H1 (cell line): ENCODE measurements around the gene CD200. TPM values are rescaled to one million over a fixed set of nuclear protein-coding genes. Genes with fewer than 3 reads are reported as not detected.

ENCODE experiments used
- CTCF ChIA-PET: fragments of 300-600 bp; sonication (Branson Sonifier 250); formaldehyde crosslinking; loops from one replicate; lab custom pipeline; 2021; ENCODE audit not compliant: partially characterized antibody; lab: Charles Lee
- POLR2A ChIA-PET: fragments of 300-600 bp; sonication (Branson Sonifier 250); formaldehyde crosslinking; loops from one replicate; lab custom pipeline; 2021; ENCODE audit warnings: inconsistent platforms; ENCODE audit not compliant: partially characterized antibody; lab: Charles Lee
- DNase-seq, 2 experiments: peaks; one replicate each; pipeline versions ENCODE4 v3.0.0 to v3.0.0-alpha.2; 2010 to 2022; ENCODE audit warnings: low spot score in 2 of 2, low read depth in 1 of 2, mixed read lengths in 1 of 2
- FAIRE-seq: peaks from 2 replicates; lab custom pipeline; 2011; peaks lifted over from hg19 to GRCh38; lab: Jason Lieb, UNC
- H2AFZ ChIP-seq: 2 replicates; pipeline ENCODE4 v1.8.1; 2012; ENCODE audit warnings: low read length, inconsistent platforms
- H2AK5ac ChIP-seq: 2 replicates; pipeline ENCODE4 v1.6.1; 2013; ENCODE audit warnings: low read depth, low read length
- H2BK120ac ChIP-seq: replicated peaks from 2 replicates; pipeline ENCODE3; 2013; ENCODE audit warnings: low read depth, low read length, inconsistent platforms
- H2BK12ac ChIP-seq: 2 replicates; pipeline ENCODE4 v1.6.1; 2013; ENCODE audit warnings: low read depth, low read length
- H2BK15ac ChIP-seq: 2 replicates; pipeline ENCODE4 v1.6.1; 2013; ENCODE audit warnings: low read length
- H2BK20ac ChIP-seq: 2 replicates; pipeline ENCODE4 v1.6.1; 2013; ENCODE audit warnings: low read length
- H2BK5ac ChIP-seq: 2 replicates; pipeline ENCODE4 v1.6.1; 2013; ENCODE audit warnings: low read depth, low read length
- H3K14ac ChIP-seq: 2 replicates; pipeline ENCODE4 v1.6.1; 2013; ENCODE audit warnings: inconsistent platforms; ENCODE audit not compliant: insufficient read length
- H3K18ac ChIP-seq: 2 replicates; pipeline ENCODE4 v1.6.1; 2013; ENCODE audit warnings: low read length; ENCODE audit errors: extremely low read depth
- H3K23ac ChIP-seq: 2 replicates; pipeline ENCODE4 v1.6.1; 2013; ENCODE audit warnings: inconsistent platforms; ENCODE audit not compliant: insufficient read length
- H3K23me2 ChIP-seq: 2 replicates; pipeline ENCODE4 v1.6.1; 2013; ENCODE audit warnings: low read depth, low read length
- H3K27ac ChIP-seq: 2 replicates; pipeline ENCODE4 v1.6.1; 2011; ENCODE audit warnings: low read depth, low read length, inconsistent platforms
- H3K27me3 ChIP-seq, 4 experiments: replicated peaks in 1 of 4; 1 replicate in 1 of 4; 2 replicates in 3 of 4; pipeline versions ENCODE4 v1.6.1 to v1.8.1; 2011 to 2013; ENCODE audit warnings: low read length in 3 of 4, mild to moderate bottlenecking in 3 of 4, inconsistent platforms in 2 of 4, mixed read lengths in 2 of 4, moderate library complexity in 1 of 4; ENCODE audit not compliant: control insufficient read depth in 3 of 4, insufficient read depth in 3 of 4; ENCODE audit errors: extremely low read depth in 1 of 4
- H3K36me3 ChIP-seq, 4 experiments: 2 replicates each; pipeline versions ENCODE4 v1.6.1 to v1.8.1; 2011 to 2013; ENCODE audit warnings: mild to moderate bottlenecking in 4 of 4, low read length in 3 of 4, moderate library complexity in 2 of 4, control low read depth in 1 of 4, inconsistent platforms in 1 of 4; ENCODE audit not compliant: insufficient read depth in 4 of 4, control insufficient read depth in 2 of 4
- H3K4ac ChIP-seq: replicated peaks from 2 replicates; pipeline ENCODE3; 2013; ENCODE audit warnings: low read length, low read depth, mixed read lengths, inconsistent platforms; ENCODE audit not compliant: insufficient read length
- H3K4me1 ChIP-seq, 4 experiments: replicated peaks in 1 of 4; 1 replicate in 1 of 4; 2 replicates in 3 of 4; pipeline versions ENCODE4 v1.6.1 to v1.8.1; 2011 to 2013; ENCODE audit warnings: low read length in 3 of 4, inconsistent platforms in 2 of 4, mixed read lengths in 1 of 4; ENCODE audit not compliant: insufficient read depth in 4 of 4, control insufficient read depth in 3 of 4
- H3K4me2 ChIP-seq, 2 experiments: 2 replicates each; pipeline versions ENCODE4 v1.6.1 to v1.8.1; 2011 to 2013; ENCODE audit warnings: low read depth in 2 of 2, low read length in 2 of 2, control low read depth in 1 of 2, inconsistent platforms in 1 of 2, mild to moderate bottlenecking in 1 of 2; ENCODE audit not compliant: insufficient read depth in 1 of 2
- H3K4me3 ChIP-seq, 4 experiments: fragments of 200-600, 300-600 bp in 1 of 4; sonication (generic), shearing (Covaris generic), sonication (Bioruptor Twin) in 1 of 4; 2 replicates each; pipeline versions ENCODE4 v1.5.1 to v1.8.1; 2011 to 2016; ENCODE audit warnings: low read length in 4 of 4, low read depth in 3 of 4, control low read depth in 2 of 4, inconsistent platforms in 2 of 4, mild to moderate bottlenecking in 2 of 4, mixed read lengths in 1 of 4, moderate library complexity in 1 of 4; ENCODE audit not compliant: insufficient read depth in 2 of 4; ENCODE audit errors: extremely low read depth in 1 of 4
- H3K56ac ChIP-seq: replicated peaks from 2 replicates; pipeline ENCODE3; 2013; ENCODE audit warnings: low read depth, mild to moderate bottlenecking, mixed read lengths, low read length, inconsistent platforms; ENCODE audit not compliant: insufficient read length
- H3K79me1 ChIP-seq: 2 replicates; pipeline ENCODE4 v1.6.1; 2013; ENCODE audit warnings: low read depth, low read length, control low read depth
- H3K79me2 ChIP-seq, 2 experiments: 2 replicates each; pipeline versions ENCODE4 v1.6.1 to v1.8.1; 2012 to 2013; ENCODE audit warnings: low read length in 2 of 2, mild to moderate bottlenecking in 2 of 2, inconsistent platforms in 1 of 2; ENCODE audit not compliant: insufficient read depth in 2 of 2, control insufficient read depth in 1 of 2
- H3K9ac ChIP-seq, 4 experiments: replicated peaks in 1 of 4; 1 replicate in 1 of 4; 2 replicates in 3 of 4; pipeline versions ENCODE4 v1.6.1 to v1.8.1; 2011 to 2013; ENCODE audit warnings: low read depth in 3 of 4, low read length in 3 of 4, control low read depth in 2 of 4, mild to moderate bottlenecking in 2 of 4, moderate library complexity in 2 of 4, inconsistent platforms in 1 of 4; ENCODE audit errors: extremely low read depth in 1 of 4
- H3K9me3 ChIP-seq, 2 experiments: 2 replicates each; pipeline versions ENCODE4 v1.6.1 to v1.8.1; 2012 to 2013; ENCODE audit warnings: mild to moderate bottlenecking in 2 of 2, moderate library complexity in 2 of 2, control low read depth in 1 of 2, inconsistent platforms in 1 of 2, low read depth in 1 of 2, low read length in 1 of 2, mixed read lengths in 1 of 2; ENCODE audit not compliant: insufficient read depth in 2 of 2
- H4K20me1 ChIP-seq, 2 experiments: replicated peaks in 1 of 2; 2 replicates each; pipeline versions ENCODE3 to v1.8.1; 2011 to 2013; ENCODE audit warnings: inconsistent platforms in 2 of 2, low read length in 2 of 2, mild to moderate bottlenecking in 1 of 2; ENCODE audit not compliant: insufficient read depth in 2 of 2, control insufficient read depth in 1 of 2
- H4K5ac ChIP-seq: 2 replicates; pipeline ENCODE4 v1.6.1; 2013; ENCODE audit warnings: low read length, low read depth, mixed read lengths, inconsistent platforms; ENCODE audit not compliant: insufficient read length
- H4K8ac ChIP-seq: 2 replicates; pipeline ENCODE4 v1.8.0; 2013; ENCODE audit warnings: mild to moderate bottlenecking, moderate library complexity, low read length, inconsistent platforms; ENCODE audit not compliant: insufficient read depth; ENCODE audit errors: extremely low read depth
- H4K91ac ChIP-seq: replicated peaks from 2 replicates; pipeline ENCODE3; 2013; ENCODE audit warnings: low read length, mixed read lengths, inconsistent platforms; ENCODE audit not compliant: insufficient read length
- ATF2 ChIP-seq: IDR thresholded peaks from 2 replicates; pipeline ENCODE4 v1.6.1; 2012; ENCODE audit warnings: low read length, inconsistent platforms
- CHD2 ChIP-seq: IDR thresholded peaks from 2 replicates; pipeline ENCODE4 v1.6.1; 2012; ENCODE audit warnings: low read length, improper control_type of control experiment
- EGR1 ChIP-seq: IDR thresholded peaks from 2 replicates; pipeline ENCODE4 v1.6.1; 2011; ENCODE audit warnings: low read depth, low read length, borderline replicate concordance
- EZH2 ChIP-seq: fragments of 200-600 bp; sonication (generic); IDR thresholded peaks from 2 replicates; pipeline ENCODE4 v1.7.1; 2012; ENCODE audit warnings: low read depth, mild to moderate bottlenecking, moderate library complexity, low read length, inconsistent platforms; ENCODE audit not compliant: severe bottlenecking
- KDM1A ChIP-seq: fragments of 200-600, 300-600 bp; sonication (generic); IDR thresholded peaks from 2 replicates; pipeline ENCODE4 v1.7.1; 2016; ENCODE audit warnings: mild to moderate bottlenecking, low read length, borderline replicate concordance
- NRF1 ChIP-seq: IDR thresholded peaks from 2 replicates; pipeline ENCODE4 v1.6.1; 2011; ENCODE audit warnings: mild to moderate bottlenecking, low read depth, low read length, improper control_type of control experiment
- PHF8 ChIP-seq: fragments of 200-600 bp; sonication (generic); conservative IDR thresholded peaks from 2 replicates; pipeline ENCODE4 v1.7.1; 2012; ENCODE audit warnings: low read depth, mild to moderate bottlenecking, inconsistent platforms, low read length, moderate library complexity
- SP1 ChIP-seq: IDR thresholded peaks from 2 replicates; pipeline ENCODE4 v1.6.1; 2011; ENCODE audit warnings: low read depth, low read length
- SUZ12 ChIP-seq: fragments of 200-600 bp; sonication (generic); IDR thresholded peaks from 2 replicates; pipeline ENCODE4 v1.6.1; 2012; ENCODE audit warnings: mild to moderate bottlenecking, inconsistent platforms, low read length, moderate library complexity, mixed read lengths
- ZNF274 ChIP-seq: IDR thresholded peaks from 2 replicates; pipeline ENCODE4 v1.7.0; 2012; ENCODE audit warnings: low read length, borderline replicate concordance; ENCODE audit errors: extremely low read depth
- WGBS, 2 experiments: shearing (Covaris generic) in 1 of 2; methylation state at CpG; one replicate each; pipeline versions ENCODE4 v1.1.6 to v1.1.7; 2013 to 2015; ENCODE audit warnings: low lambda C conversion rate in 2 of 2, mixed read lengths in 2 of 2, inconsistent platforms in 1 of 2, low coverage in 1 of 2, missing lambda C conversion rate in 1 of 2; ENCODE audit not compliant: insufficient replicate concordance in 2 of 2, insufficient coverage in 1 of 2, insufficient read length in 1 of 2; ENCODE audit errors: extremely low coverage in 1 of 2, missing lambda C conversion rate in 1 of 2; 5-methylcytosine and 5-hydroxymethylcytosine counted together
- polyA plus RNA-seq, 7 experiments: library from polyadenylated mRNA; depleted of rRNA in 3 of 7; stranded (reverse) in 5 of 7; unstranded in 2 of 7; fragments of >200 nt in 5 of 7; fragments of 200-250 nt in 2 of 7; gene quantifications; 1 replicate in 5 of 7; 2 replicates in 1 of 7; 4 replicates in 1 of 7; pipeline versions ENCODE4 v1.2.1 to v1.2.3, GENCODE V29; 2011 to 2013; ENCODE audit warnings: missing spikeins in 2 of 7, mixed read lengths in 2 of 7
- total RNA-seq: library from RNA; stranded (reverse); fragmentation: NEBNext Ultra II Directional; extraction: Animal tissue kit (Norgen Biotek cat#: 25700); gene quantifications from 2 replicates; pipeline ENCODE4 v1.2.1, GENCODE V29; 2021
- TF ChIP-seq, protein P1 (sequence below): IDR thresholded peaks from 2 replicates; pipeline ENCODE4 v1.6.1; 2011; ENCODE audit warnings: low read length, improper control_type of control experiment

CD200 gene
- total and polyA plus RNA-seq, 2 of the 8 experiments (the other 6 are each of a cell fraction or from before 2014, with no cell fraction given) = 45.8 to 50.2 TPM

DNA sequence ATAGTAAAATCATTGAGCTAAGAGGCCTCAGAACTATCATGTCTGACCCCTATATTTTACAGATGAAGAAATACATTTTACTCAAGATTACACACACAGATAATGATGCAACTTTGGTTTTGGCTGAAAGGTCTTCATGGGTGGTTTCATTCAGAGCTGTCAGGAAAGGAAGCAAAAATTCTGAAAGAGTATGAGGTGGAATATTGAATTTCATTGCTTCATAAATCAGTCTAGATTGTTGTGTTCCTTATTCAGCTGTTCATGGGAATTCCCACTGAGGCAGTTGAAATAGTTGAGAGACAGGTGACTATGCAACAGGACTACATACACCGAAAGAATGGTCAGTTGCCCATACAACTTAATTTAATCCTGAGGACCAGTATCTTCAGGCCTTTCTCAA, 39.4 kb downstream of the CD200 start:
- TF ChIP-seq EGR1 (no peak), ATF2 (no peak), KDM1A (no peak), SP1 (no peak), ZNF274 (no peak), SUZ12 (no peak), NRF1 (no peak), CHD2 (no peak), EZH2 (no peak), PHF8 (no peak)
- TF ChIP-seq, protein P1, sequence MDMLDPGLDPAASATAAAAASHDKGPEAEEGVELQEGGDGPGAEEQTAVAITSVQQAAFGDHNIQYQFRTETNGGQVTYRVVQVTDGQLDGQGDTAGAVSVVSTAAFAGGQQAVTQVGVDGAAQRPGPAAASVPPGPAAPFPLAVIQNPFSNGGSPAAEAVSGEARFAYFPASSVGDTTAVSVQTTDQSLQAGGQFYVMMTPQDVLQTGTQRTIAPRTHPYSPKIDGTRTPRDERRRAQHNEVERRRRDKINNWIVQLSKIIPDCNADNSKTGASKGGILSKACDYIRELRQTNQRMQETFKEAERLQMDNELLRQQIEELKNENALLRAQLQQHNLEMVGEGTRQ = no peak
- no peak overlapping the region for H4K5ac ChIP-seq
- no peak overlapping the region for H2BK5ac ChIP-seq
- no peak overlapping the region for H4K8ac ChIP-seq
- DNase-seq (no peak), FAIRE-seq (no peak)
- H3K4ac ChIP-seq = no peak overlapping the region
- H3K14ac ChIP-seq = no peak overlapping the region
- H2BK15ac ChIP-seq = no peak overlapping the region
- H3K4me1 ChIP-seq = no peaks in the 10 kb centered on the region; a peak in 1 of 7 replicates
- no peak overlapping the region for H2AFZ ChIP-seq
- H2BK12ac ChIP-seq = no peak overlapping the region
- no peaks in the 10 kb centered on the region for H3K79me1 ChIP-seq
- no peaks in the 10 kb centered on the region for H3K79me2 ChIP-seq
- no peaks in the 10 kb centered on the region for H3K27me3 ChIP-seq
- no peaks in the 10 kb centered on the region for H3K9me3 ChIP-seq
- H4K91ac ChIP-seq = no peak overlapping the region
- no peak overlapping the region for H3K56ac ChIP-seq
- no peaks in the 10 kb centered on the region for H4K20me1 ChIP-seq
- H3K36me3 ChIP-seq = peaks cover 0 to 2% (median 0%) of the 10 kb centered on the region in 4 experiments; a peak in 1 of 8 replicates
- no peak overlapping the region for H3K4me3 ChIP-seq
- WGBS, 2 experiments = 93% methylated on average over 1 of the region's 1 CpG; no CpG with 5 or more reads in 1 of the 2 experiments
- H2BK20ac ChIP-seq = no peak overlapping the region
- POLR2A ChIA-PET = interaction anchor here (1.0 to 1.7 kb wide), 3 partner anchors 10 to 28 kb away, joined by 3 read pairs; no protein-coding TSS in a partner anchor
- H2BK120ac ChIP-seq = no peak overlapping the region
- no peak overlapping the region for H3K4me2 ChIP-seq
- no peak overlapping the region for H2AK5ac ChIP-seq
- H3K9ac ChIP-seq = no peak overlapping the region
- CTCF ChIA-PET = interaction anchor here (1.3 kb wide), 1 partner anchor 65 kb away, joined by 4 read pairs; no protein-coding TSS in a partner anchor
- no peaks in the 10 kb centered on the region for H3K23me2 ChIP-seq
- H3K18ac ChIP-seq = no peak overlapping the region
- H3K23ac ChIP-seq = no peak overlapping the region
- H3K27ac ChIP-seq = no peak overlapping the region
